Esophagus squamous epithelium (tissue), 5 donors: Measurements from ENCODE around the gene CDC42. TPM values are rescaled to one million over a fixed set of nuclear protein-coding genes. Genes with fewer than 3 reads are reported as not detected.

ENCODE experiments used
- DNase-seq: peaks from one replicate; lab custom pipeline; 2025; lab: John Stamatoyannopoulos, UW
- H3K27ac ChIP-seq, 4 donors: fragments of 200-600 bp; sonication (generic); one replicate each; pipeline ENCODE4 v1.5.1; 2016 to 2019; ENCODE audit warnings: mild to moderate bottlenecking in 1 of 4
- H3K27me3 ChIP-seq, 4 donors: fragments of 200-600 bp; sonication (generic); 1 replicate in 3 of 4; 2 replicates in 1 of 4; pipeline versions ENCODE4 v1.5.1 to v1.6.0; 2017 to 2021; ENCODE audit warnings: antibody characterized with exemption in 1 of 4
- H3K36me3 ChIP-seq, 3 donors: fragments of 200-600 bp; sonication (generic); one replicate each; pipeline ENCODE4 v1.5.1; 2016 to 2019
- H3K4me1 ChIP-seq, 3 donors: fragments of 200-600 bp; sonication (generic); one replicate each; pipeline ENCODE4 v1.5.1; 2017 to 2019
- H3K4me3 ChIP-seq, 4 donors: fragments of 200-600 bp; sonication (generic); 1 replicate in 3 of 4; 2 replicates in 1 of 4; pipeline ENCODE4 v1.5.1; 2016 to 2019; ENCODE audit warnings: mild to moderate bottlenecking in 2 of 4, moderate library complexity in 1 of 4
- H3K9me3 ChIP-seq, 3 donors: fragments of 200-600 bp; sonication (generic); one replicate each; pipeline ENCODE4 v1.5.1; 2016 to 2019
- CTCF ChIP-seq, 6 experiments: fragments of 450-650 bp in 4 of 6; fragments of 200-600 bp in 2 of 6; sonication (generic) in 2 of 6; IDR thresholded peaks; one replicate each; pipeline ENCODE4 v1.5.1; 2016 to 2019; ENCODE audit warnings: antibody characterized with exemption in 6 of 6, mild to moderate bottlenecking in 4 of 6, moderate library complexity in 4 of 6
- POLR2A ChIP-seq, 4 donors: fragments of 450-650 bp; IDR thresholded peaks; one replicate each; pipeline ENCODE4 v1.6.1; 2017; ENCODE audit warnings: antibody characterized with exemption in 4 of 4, mild to moderate bottlenecking in 4 of 4, moderate library complexity in 3 of 4
- whole genome bisulfite sequencing, 2 donors: methylation state at CpG; one replicate each; pipeline ENCODE4 v1.1.5; 2018; 5-methylcytosine and 5-hydroxymethylcytosine counted together
- intact Hi-C: fragments of 100-400 bp; cut with DNase I; formaldehyde crosslinking; loops from one replicate; pipeline ENCODE4 v1.15.0; 2022
- total RNA-seq, 4 donors: library from RNA; depleted of rRNA; stranded (reverse); fragments of >200 nt; gene quantifications; one replicate each; pipeline ENCODE4 v1.1.0, GENCODE V29; 2016
- donor health status: DM: yes; HTN: yes; CAD: no.

CDC42 gene
- total RNA-seq, 4 donors from 2014 or later, result 157 to 259 (median 192) TPM

- no peak for TF ChIP-seq POLR2A (IDR thresholded peaks at IDR 0.05)
- TF ChIP-seq CTCF (IDR thresholded peaks at IDR 0.05), result no peak
- peaks cover 30 to 68% (median 52%) of the 10 kb centered on the region in 3 donors for H3K4me1 ChIP-seq
- 50 to 58% methylated on average over 6 of the region's 6 CpGs for WGBS, 2 donors
- H3K27ac ChIP-seq, result peak overlapping the region in 2 of 4 donors; percentile 6 to 25
- H3K9me3 ChIP-seq, result no peaks in the 10 kb centered on the region
- intact Hi-C loops, result no loop called here
- H3K27me3 ChIP-seq, result no peaks in the 10 kb centered on the region
- peaks cover 0 to 24% (median 0%) of the 10 kb centered on the region in 3 donors for H3K36me3 ChIP-seq
- no peak overlapping the region for H3K4me3 ChIP-seq
- no peak for DNase-seq
These were observed 3.0 kb downstream of the CDC42 start for GRCh38 chr1:22055463-22055862.

- Histone ChIP-seq H3K4me3 (no peak overlapping the region), H3K27me3 (no peaks in the 10 kb centered on the region), H3K4me1 (peaks cover 30 to 74% (median 56%) of the 10 kb centered on the region in 3 donors), H3K36me3 (peaks cover 0 to 24% (median 0%) of the 10 kb centered on the region in 3 donors), H3K27ac (peak overlapping the region in 2 of 4 donors; percentile 6 to 34), H3K9me3 (no peaks in the 10 kb centered on the region)
- intact Hi-C loops, result no loop called here
- TF ChIP-seq POLR2A (IDR thresholded peaks at IDR 0.05) (no peak), CTCF (IDR thresholded peaks at IDR 0.05) (no peak)
- no peak for DNase-seq
- WGBS, 2 donors, result 30 to 41% methylated on average over 1 of the region's 1 CpG
These were observed 3.5 kb downstream of the CDC42 start for GRCh38 chr1:22056043-22056442.

- intact Hi-C loops, result no loop called here
- Histone ChIP-seq H3K27me3 (no peaks in the 10 kb centered on the region), H3K36me3 (peaks cover 0 to 24% (median 0%) of the 10 kb centered on the region in 3 donors), H3K27ac (peak overlapping the region in 2 of 4 donors; percentile 6 to 13), H3K4me1 (peaks cover 30 to 83% (median 61%) of the 10 kb centered on the region in 3 donors), H3K4me3 (no peak overlapping the region), H3K9me3 (no peaks in the 10 kb centered on the region)
- 43 to 55% methylated on average over 2 of the region's 2 CpGs for WGBS, 2 donors
- DNase-seq, result no peak
- TF ChIP-seq CTCF (IDR thresholded peaks at IDR 0.05) (no peak), POLR2A (IDR thresholded peaks at IDR 0.05) (no peak)
These were observed 4.4 kb downstream of the CDC42 start for GRCh38 chr1:22056936-22057335.

- Histone ChIP-seq H3K9me3 (no peaks in the 10 kb centered on the region), H3K4me3 (no peak overlapping the region), H3K4me1 (peaks cover 30 to 92% (median 65%) of the 10 kb centered on the region in 3 donors), H3K27me3 (no peaks in the 10 kb centered on the region), H3K36me3 (peaks cover 0 to 24% (median 0%) of the 10 kb centered on the region in 3 donors), H3K27ac (no peak overlapping the region)
- DNase-seq, result no peak
- 84 to 87% methylated on average over 6 to 10 of the region's 10 CpGs for WGBS, 2 donors
- intact Hi-C loops, result no loop called here
- TF ChIP-seq CTCF (IDR thresholded peaks at IDR 0.05) (no peak), POLR2A (IDR thresholded peaks at IDR 0.05) (no peak)
These were observed 5.4 kb downstream of the CDC42 start for GRCh38 chr1:22057861-22058260.

GRCh38 chr1:22064751-22065402, 12.4 kb downstream of the CDC42 start:
- Histone ChIP-seq H3K27ac (no peak overlapping the region), H3K36me3 (peaks cover 0 to 33% (median 0%) of the 10 kb centered on the region in 3 donors), H3K4me1 (peaks cover 31 to 100% (median 70%) of the 10 kb centered on the region in 3 donors), H3K9me3 (no peaks in the 10 kb centered on the region), H3K27me3 (no peaks in the 10 kb centered on the region), H3K4me3 (no peak overlapping the region)
- intact Hi-C loops, result no loop called here
- no peak for DNase-seq
- TF ChIP-seq CTCF (IDR thresholded peaks at IDR 0.05) (no peak), POLR2A (IDR thresholded peaks at IDR 0.05) (no peak)
- 75 to 78% methylated on average over 11 of the region's 12 CpGs for WGBS, 2 donors
